HG03342 (cell line): ENCODE data around the gene CA6.
"Not testable (repeated sequence)": the region's sequence is repeated elsewhere in the genome, so short reads cannot be mapped to it uniquely, and the experiment has no call there.

Source experiments
- ATAC-seq: cut with Tn5 transposase; IDR thresholded peaks from one replicate; pipeline ENCODE4 v1.9.1; 2021; ENCODE audit warnings: mild to moderate bottlenecking, moderate library complexity; ENCODE audit not compliant: unreplicated experiment

CA6 gene

DNA sequence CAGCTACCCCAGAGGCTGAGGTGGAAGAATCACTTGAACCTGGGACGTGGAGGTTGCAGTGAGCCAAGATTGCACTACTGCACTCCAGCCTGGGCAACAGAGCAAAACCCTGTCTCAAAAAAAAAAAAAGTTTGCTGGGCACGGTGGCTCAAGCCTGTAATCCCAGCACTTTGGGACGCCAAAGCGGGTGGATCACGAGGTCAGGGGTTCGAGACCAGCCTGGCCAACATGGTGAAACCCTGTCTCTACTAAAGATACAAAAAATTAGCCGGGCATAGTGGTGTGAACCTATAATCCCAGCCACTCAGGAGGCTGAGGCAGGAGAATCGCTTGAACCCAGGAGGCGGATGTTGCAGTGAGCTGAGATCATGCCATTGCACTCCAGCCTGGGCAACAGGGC, 23.2 kb downstream of the CA6 start:
- not testable (repeated sequence) for ATAC-seq

DNA sequence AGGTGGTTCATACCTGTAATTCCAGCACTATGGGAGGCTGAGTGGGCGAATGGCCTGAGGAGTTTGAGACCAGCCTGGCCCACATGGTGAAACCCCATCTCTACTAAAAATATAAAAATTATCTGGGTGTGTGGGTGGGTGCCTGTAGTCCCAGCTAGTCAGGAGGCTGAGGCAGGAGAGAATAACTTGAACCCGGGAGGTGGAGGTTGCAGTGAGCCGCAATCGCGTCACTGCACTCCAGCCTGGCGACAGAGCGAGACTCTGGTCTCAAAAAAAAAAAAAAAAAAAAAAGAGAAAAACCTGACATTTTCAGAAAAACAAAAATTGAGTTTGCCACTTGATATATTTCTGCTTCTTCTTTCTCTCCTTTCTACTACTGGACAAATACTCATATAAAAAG, 24.3 kb downstream of the CA6 start:
- ATAC-seq: no peak

DNA sequence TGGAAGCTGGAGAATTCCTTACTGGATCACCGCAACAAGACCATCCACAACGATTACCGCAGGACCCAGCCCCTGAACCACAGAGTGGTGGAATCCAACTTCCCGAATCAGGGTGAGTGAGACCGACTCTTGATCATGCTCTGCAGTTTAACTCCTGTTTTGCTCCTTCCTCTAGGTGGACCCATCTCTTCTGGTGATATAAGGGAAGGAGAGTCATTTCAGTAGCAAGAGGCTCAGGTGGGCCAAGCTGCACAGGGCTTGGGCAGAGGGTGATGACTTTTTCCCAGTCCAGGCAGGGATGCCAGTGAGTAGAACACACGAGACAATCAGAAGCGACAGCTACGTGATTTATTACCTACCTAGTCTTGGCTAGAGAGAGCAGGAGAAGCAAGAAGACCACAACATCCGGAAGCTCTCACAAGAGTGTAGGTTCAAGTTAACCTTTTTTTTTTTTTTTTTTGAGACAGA, 25.2 kb downstream of the CA6 start:
- no peak for ATAC-seq

DNA sequence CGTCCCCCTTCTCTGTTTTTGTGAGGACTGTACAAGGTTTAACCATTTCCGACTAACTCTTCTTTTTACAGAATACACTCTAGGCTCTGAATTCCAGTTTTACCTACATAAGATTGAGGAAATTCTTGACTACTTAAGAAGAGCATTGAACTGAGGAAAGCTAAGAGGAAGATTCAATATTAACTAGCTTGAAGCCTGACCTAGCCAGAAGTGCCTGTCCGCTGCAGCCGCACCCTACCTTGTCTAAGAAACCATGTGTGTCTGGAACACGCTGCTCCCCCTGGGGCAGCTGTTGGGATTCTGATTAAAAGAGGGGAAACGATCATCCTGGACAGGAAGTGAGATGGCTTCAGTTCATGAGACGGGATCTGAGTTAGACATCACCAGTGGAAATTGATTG, 28.9 kb downstream of the CA6 start:
- ATAC-seq: no peak

DNA sequence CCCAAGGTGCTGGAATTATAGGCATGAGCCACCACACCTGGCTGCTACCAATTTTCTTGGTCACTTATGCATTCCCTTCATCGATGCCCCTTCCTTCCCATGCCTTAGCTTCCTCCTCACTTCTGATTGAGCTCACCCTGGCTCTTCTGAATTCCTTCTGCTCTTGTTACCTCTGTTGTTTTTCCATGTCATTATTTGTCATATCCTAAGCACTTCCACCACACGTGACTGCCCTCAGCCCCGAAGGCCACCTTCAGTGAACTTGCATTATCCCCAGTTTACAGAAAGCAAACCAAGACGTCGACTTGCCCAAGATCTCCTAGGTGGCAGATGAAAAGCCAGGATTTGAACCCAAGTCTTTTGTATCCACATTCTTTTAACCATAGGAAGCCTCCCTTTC, 30.7 kb downstream of the CA6 start:
- ATAC-seq: no peak

DNA sequence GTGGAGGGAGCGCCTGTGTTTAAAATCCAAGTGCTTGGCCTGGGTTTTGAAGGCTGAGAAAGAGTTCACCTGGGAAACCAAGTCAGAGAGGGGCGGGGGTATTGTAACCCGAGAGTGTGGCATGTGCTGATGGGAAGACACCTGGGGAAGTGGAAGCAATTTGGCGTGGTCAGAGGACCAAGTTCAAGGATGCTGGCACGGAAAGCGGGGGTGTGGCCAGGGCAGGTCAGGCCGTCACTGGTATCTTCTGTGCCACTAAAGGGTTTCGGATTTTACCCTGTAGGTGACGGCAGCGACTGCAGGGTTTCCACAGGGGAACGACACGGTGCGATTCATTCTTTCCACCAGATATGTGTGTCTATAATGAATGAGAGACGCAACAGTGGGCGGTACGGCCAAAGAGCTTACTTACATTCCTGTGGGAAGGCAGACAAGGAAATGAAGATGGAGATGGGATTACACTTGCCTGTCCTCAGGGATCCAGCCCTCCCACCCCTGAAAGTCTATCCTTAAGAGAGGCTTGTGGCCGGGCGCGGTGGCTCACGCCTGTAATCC, 31.3 kb downstream of the CA6 start:
- ATAC-seq: no peak

DNA sequence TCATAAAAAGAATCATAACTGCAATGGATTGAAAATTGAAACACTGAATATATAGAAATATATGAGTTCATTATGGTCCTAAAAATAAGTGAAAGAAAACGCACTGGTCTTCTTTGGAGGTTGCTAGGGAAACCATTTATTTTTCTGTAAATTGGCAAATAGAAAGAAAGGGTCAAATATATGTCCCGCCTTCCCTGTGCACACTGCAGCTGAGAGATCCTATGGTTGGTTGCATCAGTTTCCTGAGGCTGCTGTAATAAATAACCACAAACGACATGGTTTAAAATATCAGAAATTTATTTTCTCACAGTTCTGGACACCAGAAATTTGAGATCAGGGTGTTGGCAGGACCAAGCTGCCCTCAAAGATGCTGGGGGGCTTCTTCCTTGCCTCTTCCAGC, 35.0 kb downstream of the CA6 start:
- no peak for ATAC-seq

DNA sequence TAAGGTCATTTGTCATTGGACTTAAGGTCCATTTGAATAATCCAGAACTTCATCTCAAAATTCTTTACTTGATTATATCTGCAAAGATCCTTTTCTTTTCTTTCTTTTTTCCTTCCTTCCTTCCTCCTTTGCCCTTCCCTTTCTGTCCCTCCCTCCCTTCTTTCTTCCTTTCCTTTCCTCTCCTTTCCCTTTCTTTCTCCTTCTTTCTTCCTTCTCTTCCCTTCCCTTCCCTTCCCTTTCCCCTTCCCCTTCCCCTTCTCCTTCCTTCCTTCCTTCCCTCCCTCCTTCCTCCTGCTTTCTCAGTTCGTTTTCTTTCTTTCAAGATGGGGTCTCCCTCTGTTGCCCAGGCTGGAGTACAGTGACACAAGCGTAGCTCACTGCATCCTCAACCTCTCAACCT, 35.5 kb downstream of the CA6 start:
- ATAC-seq: no peak

DNA sequence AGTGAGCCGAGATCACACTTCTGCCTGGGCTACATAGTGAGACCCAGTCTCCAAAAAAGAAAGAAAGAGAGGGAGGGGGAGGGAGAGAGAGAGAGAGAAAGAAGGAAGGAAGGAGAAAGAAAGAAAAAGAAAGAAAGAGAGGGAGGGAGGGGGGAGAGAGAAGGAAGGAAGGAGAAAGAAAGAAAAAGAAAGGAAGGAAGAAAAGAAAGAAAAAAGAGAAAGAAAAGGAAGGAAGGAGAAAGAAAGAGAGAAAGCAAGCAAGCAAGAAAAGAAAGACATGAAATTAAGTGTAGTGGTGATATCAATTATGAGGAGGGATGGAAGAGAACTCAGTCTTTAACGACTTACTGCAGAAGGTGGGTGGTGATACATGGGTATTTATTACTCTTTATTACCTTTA, 38.5 kb downstream of the CA6 start:
- no peak for ATAC-seq

DNA sequence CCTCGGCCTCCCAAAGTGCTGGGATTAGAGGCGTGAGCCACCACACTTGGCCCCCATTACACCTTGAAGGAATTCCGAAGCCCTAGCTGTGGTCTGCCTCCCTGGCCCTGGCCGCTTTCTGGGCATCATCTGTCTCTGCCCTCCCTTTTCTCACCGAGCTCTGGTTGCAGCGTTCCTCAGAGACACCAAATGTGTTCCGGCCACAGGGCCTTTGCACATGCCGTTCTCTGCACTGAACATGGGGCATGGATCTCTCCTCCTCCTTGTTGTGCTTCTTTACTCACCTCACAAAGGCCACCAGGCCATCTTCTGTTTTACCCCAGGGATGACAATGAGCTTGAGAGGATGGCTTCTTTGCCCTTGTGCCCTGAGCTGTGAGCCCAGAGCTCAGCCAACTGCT, 39.3 kb downstream of the CA6 start:
- no peak for ATAC-seq

DNA sequence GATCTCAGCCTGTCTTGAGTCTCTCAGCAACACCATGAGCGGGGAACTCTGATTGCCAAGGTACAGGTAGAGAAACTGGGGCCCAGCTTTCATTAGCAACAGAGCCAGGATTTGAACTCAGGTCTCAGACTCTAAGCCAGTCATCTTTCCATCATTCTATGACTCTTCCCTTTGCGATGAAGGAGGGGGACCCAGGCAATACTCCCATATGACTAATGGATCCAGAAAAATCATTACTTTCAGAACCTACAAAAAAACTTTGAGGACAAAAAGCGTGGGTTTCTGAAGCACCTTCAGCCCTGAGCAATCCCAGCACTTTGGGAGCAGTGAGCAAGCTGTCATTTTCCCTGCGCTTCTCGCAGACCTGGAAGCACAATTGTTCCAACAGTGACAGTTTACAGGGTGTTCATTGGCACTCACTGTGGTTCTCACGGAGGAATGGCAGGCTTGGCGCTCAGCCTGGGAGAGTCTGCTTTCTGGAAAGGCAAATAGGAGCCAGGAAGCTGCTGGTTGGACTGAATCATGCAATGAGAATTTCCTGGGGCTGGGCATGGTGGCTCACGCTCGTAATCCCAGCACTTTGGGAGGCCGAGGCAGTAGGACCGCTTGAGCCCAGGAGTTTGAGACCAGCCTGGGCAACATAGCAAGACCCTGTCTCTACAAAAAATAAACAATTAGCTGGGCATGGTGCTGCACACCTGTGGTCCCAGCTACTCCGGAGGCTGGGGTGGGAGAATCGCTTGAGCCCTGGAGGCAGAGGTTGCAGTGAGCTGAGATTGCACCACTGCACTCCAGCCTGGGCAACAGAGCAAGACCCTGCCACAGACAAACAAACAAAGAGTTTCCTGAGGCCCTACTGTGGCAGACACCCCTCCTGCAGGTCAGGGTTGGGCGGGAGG, 40.5 kb downstream of the CA6 start:
- ATAC-seq: no peak

DNA sequence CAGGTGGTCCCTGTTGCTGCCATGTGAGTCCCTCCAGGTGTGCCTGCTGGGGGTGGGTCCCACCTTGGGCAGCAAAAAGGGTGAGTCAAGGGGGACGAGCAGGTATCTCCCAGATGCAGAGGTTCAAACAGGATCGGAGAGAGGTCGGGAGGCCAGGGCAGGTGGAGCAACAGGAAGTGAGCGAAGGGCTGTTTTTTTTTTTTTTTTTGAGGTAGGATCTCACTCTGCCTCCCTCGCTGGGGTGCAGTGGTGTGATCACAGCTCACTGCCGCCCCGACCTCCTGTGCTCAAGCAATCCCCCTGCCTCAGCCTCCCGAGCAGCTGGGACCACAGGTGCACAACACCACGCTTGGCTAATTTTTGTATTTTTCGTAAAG, 41.1 kb downstream of the CA6 start:
- ATAC-seq: no peak

DNA sequence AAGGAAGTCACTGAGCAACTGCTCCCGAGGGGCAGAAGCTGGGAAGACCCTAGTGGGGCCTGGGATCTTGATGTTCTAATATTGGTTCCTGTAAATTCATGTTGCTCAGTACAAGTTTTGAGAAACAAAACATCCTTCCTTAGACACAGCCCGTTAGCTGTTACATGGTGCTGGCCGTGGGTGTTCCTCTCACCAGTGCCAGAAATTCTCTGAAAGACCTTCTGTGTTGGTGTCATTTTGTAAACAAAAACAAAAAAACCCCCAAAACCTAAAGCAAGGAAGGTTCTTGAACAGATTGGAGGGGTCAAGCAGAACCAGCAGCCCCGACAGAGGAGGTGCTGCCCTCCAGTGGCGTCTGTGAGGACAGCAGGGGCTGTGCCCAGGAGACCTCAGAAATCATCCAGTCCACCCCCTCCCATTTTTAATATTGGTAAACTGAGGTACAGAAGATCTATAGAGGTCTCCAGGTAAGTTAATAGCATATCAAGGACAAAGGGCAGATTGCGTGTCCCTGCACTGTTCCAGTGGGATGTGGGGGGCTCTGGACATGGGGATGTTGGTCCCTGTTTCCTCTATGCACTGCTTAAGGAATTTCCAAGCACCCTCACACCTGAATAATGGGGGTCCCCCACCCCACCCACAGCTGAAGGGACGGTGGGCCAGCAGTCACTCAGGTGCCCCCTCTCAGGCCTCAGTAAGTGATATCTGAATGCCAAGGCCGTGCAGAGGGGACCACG, 42.4 kb downstream of the CA6 start:
- no peak for ATAC-seq

DNA sequence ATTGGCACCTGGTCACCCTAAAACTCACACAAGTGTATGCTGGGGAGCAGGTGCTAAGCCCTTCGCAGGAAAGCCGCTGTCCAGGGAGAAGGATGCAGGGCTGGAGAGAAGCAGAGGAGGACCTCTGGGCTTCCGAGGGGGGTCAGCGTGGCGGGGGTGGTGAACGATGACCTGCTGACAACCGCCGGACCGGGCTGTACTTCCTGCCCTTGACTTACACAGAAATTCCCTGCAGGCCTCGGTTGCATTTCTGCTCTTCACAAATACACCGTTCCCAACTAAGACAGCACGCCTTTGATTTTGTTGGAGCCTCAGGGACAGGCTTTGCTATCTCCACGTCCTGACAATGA, 42.9 kb downstream of the CA6 start:
- no peak for ATAC-seq

DNA sequence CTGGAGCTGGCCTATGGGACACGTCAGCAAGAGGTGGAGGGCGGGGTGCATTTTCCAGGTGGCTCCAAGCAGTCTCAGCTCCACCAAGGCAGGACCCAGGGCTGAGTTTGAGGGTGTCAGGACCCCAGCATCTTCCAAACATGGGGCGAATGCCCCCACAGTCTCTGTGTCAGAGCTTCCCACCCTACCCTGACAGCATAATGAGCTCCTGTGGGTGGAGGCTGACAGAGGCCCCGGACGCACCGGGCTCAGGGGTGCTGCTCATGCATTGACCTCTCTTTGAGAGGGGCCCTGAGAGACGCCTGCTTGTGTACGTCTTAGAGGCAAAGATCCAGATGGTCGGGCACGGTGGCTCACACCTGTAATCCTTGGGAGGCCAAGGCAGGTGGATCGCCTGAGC, 43.4 kb downstream of the CA6 start:
- ATAC-seq: no peak

DNA sequence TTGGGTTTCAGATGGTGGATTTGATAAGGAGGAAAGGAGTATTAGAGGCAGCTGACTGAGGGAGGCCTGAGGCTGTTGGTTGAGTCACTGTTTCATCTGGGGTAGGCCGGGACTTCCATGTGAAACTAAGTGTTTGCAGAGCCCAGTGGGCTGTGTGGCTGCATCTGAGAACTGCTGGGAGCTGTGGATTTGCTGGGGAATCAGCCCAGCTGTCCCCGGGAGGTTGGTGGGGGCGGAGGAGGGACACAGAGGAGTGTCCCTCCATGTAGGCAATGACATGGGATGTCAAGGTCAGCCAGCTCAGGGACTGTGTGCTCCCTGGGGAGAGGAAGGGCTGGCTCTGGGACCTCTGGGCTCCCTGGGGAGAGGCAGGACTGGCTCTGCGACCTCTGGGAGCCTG, 44.2 kb downstream of the CA6 start:
- no peak for ATAC-seq

DNA sequence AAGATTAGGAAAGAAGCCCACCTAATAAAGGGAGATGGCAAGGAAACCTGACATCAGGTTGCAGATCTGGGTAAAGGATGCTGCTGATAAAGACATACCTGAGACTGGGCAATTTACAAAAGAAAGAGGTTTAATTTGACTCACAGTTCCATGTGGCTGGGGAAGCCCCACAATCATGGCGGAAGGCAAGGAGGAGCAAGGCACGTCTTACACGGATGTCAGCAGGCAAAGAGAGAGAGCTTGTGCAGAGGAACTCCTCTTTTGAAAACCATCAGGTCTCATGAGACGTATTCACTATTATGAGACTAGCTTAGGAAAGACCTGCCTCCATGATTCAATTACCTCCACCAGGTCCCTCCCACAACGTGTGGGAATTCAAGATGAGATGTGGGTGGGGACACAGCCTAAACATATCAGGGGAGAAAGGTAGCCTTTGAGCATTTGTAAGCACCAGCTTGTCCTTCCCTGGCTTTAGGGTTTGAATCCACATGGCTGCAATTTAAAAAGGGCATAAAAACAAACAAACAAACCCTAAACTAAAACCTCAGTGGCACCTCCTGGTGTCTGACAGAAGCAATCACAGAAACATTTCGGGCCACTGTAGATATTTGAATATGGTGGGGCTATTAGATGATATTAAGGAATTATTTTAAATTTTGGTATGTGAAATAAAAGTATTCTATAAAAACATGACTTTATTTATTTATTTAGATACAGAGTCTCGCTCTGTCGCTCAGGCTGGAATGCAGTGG, 47.4 kb downstream of the CA6 start:
- ATAC-seq: no peak

DNA sequence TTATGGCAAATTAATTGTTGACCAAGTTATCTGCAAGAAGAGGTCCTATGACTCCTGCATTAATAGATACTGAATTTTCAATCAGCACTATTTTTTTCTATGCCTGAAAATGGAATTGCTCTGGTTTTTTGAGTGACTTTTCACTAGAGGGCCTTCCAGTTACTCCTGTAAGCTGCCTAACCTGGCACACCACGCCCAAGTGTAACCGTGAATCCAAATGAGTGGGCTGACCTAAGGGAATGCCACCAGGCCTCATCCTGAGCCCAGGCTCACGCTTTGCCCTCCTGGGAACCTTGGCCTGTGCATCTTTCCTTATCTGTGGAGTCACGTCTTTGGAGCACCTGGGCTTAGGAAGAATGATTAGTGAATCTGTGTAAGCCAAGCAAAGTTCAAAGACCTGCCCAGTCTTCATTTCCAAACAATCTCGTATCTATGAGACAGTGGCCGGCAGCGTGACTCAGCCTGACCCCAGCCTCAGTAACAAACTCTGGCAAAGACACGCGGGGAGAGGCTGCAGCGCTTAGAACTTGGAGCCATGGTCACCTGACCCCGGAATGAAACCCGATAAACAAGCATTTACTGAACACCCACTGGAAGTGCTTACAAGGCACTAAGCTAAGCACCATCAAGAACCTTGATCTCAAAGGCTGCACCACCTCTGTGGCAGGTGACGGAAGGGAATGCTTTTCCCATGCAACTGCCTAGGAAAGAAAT, 48.5 kb downstream of the CA6 start:
- not testable (repeated sequence) for ATAC-seq

DNA sequence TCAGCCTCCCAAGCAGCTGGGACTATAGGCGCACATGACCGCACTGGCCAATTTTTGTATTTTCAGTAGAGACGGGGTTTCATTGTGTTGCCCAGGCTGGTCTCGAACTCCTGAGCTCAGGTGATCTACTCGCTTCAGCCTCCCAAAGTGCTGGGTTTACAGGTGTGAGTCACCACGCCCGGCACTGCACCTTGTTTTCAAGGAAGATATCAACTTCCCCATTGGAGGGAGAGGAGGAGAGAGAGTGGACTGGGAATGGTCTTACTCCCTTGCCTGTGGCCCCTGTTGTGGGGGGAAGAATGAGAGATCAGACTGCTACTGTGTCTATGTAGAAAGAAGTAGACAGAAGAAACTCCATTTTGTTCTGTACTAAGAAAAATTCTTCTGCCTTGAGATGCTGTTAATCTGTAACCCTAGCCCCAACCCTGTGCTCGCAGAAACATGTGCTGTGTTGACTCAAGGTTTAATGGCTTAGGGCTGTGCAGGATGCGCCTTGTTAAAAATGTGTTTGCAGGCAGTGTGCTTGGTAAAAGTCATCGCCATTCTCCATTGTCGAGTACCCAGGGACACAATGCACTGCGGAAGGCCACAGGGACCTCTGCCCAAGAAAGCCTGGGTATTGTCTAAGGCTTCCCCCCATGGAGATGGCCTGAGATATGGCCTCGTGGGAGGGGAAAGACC, 56.0 kb downstream of the CA6 start:
- not testable (repeated sequence) for ATAC-seq

DNA sequence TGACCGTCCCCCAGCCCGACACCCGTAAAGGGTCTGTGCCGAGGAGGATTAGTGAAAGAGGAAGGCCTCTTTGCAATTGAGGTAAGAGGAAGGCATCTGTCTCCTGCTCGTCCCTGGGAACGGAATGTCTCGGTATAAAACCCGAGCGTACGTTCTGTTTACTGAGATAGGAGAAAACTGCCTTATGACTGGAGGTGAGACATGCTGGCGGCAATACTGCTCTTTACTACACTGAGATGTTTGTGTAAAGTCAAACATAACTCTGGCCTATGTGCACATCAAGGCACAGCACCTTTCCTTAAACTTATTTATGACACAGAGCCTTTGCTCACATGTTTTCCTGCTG, 56.5 kb downstream of the CA6 start:
- not testable (repeated sequence) for ATAC-seq
